ENCODE results near the gene GNG2.

DNA sequence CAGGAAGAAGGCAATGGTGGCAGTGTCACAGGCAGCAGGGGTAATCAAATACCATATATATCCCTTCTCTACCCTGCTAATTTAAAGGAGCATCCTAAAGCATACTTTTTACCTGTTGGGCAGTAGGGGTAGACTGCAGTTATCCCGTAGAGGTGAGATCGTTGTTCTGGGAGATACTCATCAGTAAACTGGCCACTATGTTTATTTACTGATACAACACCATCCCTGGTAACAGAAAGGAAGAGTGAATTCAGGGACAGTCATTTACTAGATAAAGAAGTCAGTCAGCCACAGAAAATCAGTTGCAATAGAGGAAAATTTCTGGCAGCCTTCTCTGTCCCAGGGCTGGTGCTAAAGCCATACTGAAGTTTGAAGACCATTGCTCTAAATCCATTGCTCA, 145.2 kb downstream of the GNG2 start:
- TF ChIP-seq, protein P1, sequence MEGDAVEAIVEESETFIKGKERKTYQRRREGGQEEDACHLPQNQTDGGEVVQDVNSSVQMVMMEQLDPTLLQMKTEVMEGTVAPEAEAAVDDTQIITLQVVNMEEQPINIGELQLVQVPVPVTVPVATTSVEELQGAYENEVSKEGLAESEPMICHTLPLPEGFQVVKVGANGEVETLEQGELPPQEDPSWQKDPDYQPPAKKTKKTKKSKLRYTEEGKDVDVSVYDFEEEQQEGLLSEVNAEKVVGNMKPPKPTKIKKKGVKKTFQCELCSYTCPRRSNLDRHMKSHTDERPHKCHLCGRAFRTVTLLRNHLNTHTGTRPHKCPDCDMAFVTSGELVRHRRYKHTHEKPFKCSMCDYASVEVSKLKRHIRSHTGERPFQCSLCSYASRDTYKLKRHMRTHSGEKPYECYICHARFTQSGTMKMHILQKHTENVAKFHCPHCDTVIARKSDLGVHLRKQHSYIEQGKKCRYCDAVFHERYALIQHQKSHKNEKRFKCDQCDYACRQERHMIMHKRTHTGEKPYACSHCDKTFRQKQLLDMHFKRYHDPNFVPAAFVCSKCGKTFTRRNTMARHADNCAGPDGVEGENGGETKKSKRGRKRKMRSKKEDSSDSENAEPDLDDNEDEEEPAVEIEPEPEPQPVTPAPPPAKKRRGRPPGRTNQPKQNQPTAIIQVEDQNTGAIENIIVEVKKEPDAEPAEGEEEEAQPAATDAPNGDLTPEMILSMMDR (IDR thresholded peaks at IDR 0.05), result no peak
- no peak for TF ChIP-seq POLR2AphosphoS5 (IDR thresholded peaks at IDR 0.05; ENCODE audit: low read depth, low read length)
- TF ChIP-seq, protein P2, sequence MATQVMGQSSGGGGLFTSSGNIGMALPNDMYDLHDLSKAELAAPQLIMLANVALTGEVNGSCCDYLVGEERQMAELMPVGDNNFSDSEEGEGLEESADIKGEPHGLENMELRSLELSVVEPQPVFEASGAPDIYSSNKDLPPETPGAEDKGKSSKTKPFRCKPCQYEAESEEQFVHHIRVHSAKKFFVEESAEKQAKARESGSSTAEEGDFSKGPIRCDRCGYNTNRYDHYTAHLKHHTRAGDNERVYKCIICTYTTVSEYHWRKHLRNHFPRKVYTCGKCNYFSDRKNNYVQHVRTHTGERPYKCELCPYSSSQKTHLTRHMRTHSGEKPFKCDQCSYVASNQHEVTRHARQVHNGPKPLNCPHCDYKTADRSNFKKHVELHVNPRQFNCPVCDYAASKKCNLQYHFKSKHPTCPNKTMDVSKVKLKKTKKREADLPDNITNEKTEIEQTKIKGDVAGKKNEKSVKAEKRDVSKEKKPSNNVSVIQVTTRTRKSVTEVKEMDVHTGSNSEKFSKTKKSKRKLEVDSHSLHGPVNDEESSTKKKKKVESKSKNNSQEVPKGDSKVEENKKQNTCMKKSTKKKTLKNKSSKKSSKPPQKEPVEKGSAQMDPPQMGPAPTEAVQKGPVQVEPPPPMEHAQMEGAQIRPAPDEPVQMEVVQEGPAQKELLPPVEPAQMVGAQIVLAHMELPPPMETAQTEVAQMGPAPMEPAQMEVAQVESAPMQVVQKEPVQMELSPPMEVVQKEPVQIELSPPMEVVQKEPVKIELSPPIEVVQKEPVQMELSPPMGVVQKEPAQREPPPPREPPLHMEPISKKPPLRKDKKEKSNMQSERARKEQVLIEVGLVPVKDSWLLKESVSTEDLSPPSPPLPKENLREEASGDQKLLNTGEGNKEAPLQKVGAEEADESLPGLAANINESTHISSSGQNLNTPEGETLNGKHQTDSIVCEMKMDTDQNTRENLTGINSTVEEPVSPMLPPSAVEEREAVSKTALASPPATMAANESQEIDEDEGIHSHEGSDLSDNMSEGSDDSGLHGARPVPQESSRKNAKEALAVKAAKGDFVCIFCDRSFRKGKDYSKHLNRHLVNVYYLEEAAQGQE (IDR thresholded peaks at IDR 0.05; ENCODE audit: insufficient read depth in 1 of 2, low read depth in 2 of 2, low read length in 1 of 2), result no peak

Data from Panc1 (cell line).